ENCODE data around the gene BNIP2.

Gene BNIP2

DNA sequence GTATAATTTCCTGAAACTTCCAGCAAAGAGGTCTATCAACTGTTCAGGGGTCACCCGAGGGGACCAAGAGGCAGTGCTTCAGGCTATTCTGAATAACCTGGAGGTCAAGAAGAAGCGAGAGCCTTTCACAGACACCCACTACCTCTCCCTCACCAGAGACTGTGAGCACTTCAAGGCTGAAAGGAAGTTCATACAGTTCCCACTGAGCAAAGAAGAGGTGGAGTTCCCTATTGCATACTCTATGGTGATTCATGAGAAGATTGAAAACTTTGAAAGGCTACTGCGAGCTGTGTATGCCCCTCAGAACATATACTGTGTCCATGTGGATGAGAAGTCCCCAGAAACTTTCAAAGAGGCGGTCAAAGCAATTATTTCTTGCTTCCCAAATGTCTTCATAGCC is 70.7 kb downstream of the BNIP2 start:
- DNase-seq: no peak

DNA sequence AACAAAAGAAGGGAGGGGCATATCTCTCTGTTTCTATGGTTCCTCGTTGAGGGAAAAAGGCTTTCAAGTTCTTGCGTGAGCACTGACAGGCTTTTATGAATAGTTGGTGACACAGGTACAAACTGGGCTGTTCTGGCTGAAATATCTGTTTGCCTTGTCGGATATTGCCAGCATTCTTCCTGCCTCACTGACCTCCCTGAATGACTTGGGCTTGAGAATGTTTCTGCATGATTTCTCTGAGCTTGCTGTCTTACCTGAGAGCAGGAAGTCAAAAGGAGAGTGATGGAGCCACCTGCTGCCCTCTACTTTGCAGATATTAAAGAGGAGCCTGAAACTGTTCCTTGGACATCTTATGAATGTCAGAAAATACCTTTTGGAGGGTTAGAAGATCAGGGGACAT is 72.7 kb downstream of the BNIP2 start:
- DNase-seq: no peak

DNA sequence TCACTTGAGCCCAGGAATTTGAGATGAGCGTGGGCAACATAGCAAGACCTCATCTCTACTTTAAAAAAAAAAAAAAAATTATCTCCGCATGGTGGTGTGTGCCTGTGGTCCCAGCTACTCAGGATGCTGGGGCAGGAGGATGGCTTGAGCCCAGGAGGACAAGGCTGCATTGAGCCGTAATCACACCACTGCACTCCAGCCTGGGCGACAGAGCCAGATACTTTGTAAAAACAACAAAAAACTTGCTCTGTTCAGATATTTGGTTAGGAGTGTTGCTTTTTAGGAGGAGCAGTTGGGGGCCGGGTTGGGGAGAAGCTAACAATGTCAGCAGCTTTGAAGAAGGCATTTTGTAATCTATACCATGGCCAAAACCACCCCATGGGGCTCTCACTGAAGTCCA is 73.5 kb downstream of the BNIP2 start:
- no peak for DNase-seq

DNA sequence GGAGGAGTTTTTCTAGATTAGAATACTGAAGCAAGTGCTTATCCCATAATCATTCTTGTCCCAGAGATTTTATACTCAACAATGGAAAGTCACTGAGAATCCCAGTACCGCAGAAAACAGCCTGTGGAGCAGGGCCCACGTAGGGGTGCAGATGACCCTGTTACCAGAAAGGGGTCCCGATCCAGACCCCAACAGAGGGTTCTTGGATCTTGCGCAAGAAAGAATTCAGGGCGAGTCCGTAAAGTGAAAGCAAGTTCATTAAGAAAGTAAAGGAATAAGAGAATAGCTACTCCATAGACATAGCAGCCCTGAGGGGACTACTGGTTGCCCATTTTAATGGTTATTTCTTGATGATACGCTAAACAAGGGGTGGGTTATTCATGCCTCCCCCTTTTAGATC is 75.0 kb downstream of the BNIP2 start:
- DNase-seq: no peak

DNA sequence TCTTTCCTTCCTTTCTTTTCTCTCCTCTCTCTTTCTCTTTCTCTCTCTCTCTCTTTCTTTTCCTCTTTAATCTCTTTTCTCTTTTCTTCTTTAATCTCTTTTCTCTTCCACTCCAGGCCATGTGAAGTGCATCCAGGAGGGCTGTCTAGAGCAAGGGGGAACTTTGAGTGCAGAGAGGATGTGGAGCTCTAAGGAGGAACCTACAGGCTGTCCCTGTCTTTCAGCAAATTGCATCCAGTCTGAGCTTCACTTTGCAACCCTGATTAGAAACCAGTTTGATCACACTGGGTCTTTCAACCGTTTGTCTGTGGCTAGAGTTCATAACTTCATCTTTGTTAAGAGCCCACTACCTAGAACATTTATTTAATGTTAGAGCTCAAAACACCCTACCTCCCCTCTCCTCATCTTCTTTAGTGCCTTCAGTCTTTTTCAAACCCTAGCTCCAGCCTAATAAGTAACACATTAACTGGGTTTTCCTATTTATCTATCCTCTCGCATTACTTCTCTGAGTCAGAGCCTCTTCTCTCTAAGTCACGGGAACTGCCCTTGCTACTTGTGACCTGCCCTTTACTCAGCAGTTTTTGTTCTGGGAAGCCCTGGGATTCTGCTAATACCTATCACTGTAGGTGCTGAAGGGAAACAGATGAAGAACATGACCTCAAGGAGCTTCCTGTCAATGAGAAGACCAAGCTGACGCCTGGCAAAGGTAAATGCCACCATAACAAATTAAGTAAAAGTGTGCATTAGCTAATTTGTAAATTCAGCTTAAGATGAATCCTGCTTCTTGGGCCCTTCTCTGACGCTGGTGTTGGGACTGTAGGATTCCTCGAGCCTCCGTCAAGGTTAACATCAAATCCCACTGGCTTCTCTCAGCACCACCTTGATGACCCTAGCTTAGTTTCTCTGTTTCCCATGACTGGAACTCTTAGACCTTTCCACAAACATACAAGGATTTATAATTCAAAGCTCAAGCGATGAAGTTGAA is 77.6 kb downstream of the BNIP2 start, which contains the start of gene GCNT3:
Gene GCNT3 (plus strand): TSS at position 508 of the 985 bp plus-strand sequence. CDS start 6,456 bp downstream, outside the sequence.
- DNase-seq: no peak

DNA sequence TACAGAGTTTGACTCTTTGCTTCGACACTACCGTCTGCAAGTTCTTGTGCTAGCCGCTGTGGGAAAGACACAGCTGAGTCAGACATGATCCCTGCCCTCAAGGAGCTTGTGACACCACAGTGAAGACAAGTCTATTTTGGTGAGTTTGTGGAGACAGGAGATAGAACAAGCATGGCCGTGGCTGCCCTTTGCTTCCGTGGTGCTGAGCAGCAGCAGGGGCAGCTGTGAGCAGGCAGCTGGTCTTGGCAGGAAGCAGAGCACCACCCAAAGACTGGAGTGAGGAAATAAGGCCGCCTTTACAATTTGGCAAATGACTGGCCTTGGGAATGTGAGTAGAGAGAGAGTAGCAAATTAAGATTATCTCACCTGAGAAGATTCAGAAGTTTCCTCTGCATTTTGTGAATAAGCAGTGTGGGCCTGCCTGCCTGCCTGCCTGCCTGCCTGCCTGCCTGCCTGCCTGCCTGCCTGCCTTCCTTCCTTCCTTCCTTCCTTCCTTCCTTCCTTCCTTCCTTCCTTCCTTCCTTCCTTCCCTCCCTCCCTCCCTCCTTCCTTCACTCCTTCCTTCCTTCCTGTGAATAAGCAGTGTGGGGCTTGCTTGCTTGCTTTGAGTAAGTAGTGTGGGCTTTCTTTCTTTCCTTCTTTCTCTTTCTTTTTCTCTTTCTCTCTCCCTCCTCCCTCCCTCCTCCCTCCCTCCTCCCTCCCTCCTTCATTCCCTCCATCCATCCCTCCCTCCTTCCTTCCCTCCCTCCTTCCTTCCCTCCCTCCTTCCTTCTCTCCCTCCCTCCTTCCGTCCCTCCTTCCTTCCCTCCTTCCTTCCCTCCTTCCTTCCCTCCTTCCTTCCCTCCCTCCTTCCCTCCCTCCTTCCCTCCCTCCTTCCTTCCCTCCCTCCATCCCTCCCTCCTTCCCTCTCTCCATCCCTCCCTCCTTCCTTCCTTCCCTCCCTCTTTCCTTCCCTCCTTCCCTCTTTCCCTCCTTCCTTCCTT is 79.1 kb downstream of the BNIP2 start:
- DNase-seq: no peak
